ENCODE measurements around the gene BTG3. TPM values are rescaled to one million over a fixed set of nuclear protein-coding genes. Genes with fewer than 3 reads are reported as not detected.
A peak's percentile ranks its signal among the peaks of the same experiment; 100 is the strongest.

Gene BTG3
- total and polyA plus RNA-seq, 9 donors, result 16.7 to 181 (median 24.5) TPM

GRCh38 chr21:17613242-17613676 is 558 bp upstream of the BTG3 start:
- Histone ChIP-seq H3K4me1 (ENCODE audit: insufficient read depth) (peaks cover 6% of the 10 kb centered on the region), H3K36me3 (no peaks in the 10 kb centered on the region), H3K9me3 (no peaks in the 10 kb centered on the region), H3K27ac (peak overlapping the region; percentile 82 to 84), H3K4me3 (peak overlapping the region; percentile 98), H3K27me3 (no peaks in the 10 kb centered on the region)
- 9 to 15% (median 12%) methylated on average over 16 of the region's 16 CpGs for WGBS, 3 donors
- no peak for TF ChIP-seq POLR2A (IDR thresholded peaks at IDR 0.05)
- no peak for TF ChIP-seq CTCF (IDR thresholded peaks at IDR 0.05)
- no peak for TF ChIP-seq EP300 (IDR thresholded peaks at IDR 0.05)
- peak; percentile 53 to 71 (median 64) for DNase-seq
- intact Hi-C loops (cut with DNase I), result no loop called here

DNA sequence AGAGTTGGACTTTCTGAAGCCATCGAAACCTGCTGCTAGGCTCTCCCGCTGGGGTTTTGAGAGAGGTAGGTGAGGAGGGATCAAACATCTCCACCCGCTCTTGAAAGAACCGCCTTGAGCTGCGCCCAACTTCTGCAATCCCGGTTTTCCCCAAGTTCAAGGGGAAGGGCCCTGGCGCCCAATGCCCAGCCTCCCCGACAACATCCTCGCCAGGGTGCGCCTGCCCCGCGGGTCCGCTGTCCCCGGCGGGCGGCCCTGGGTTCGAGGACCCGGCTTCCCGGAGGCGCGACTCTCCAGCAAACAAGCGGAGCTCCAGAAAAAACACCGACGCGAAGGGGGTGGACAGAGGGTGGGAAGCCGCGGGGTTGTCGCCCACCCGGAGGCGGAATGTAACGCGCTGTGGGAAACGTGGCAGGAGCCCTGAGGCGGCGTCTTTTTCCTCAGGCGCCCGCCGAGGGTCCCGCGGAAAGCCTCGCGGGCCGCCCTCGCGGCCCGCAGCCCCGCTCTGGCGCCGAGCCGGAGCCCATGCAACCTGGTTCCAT is 607 bp downstream of the BTG3 start:
- no peaks in the 10 kb centered on the region for H3K27me3 ChIP-seq
- intact Hi-C loops (cut with DNase I), result no loop called here
- WGBS, 3 donors, result 0% methylated on average over 36 to 50 of the region's 50 CpGs

DNA sequence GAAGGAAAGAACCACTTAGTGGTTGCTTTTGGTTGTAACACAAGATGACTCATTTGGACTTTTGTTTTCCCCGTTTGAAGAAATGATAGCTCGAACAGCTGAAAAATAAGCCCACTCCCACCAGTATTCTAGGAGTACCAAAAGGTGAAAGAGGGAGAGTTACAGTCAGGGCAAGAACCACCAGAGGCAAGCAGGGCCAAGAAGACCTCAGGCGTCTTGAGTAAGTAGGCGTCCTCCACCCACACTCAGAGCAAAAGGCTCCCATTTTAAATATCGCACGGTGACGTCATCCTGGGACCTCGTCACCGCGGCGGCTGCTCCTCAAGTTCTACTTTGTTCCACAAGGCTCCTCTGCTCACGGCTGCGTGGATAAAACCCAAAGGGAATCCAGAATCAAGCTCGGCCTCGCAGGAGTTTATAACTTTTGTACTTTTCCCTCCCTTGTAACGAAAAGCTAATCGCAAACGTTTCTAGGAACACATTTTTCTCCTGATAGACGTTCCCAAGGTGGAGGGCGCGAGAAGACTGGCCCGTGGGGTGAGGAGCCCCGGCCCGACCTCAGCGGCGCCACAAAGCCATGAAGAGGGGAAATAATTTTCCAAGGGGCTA is 1.2 kb downstream of the BTG3 start:
- Histone ChIP-seq H3K4me1 (ENCODE audit: insufficient read depth) (peaks cover 6% of the 10 kb centered on the region), H3K27me3 (no peaks in the 10 kb centered on the region), H3K9me3 (no peaks in the 10 kb centered on the region), H3K36me3 (no peaks in the 10 kb centered on the region), H3K4me3 (peak overlapping the region; percentile 98), H3K27ac (peak overlapping the region; percentile 82 to 84)
- TF ChIP-seq CTCF (IDR thresholded peaks at IDR 0.05) (peak in 2 of 3 donors; percentile 31 to 47), EP300 (IDR thresholded peaks at IDR 0.05) (no peak)
- DNase-seq, result peak; percentile 75 to 89 (median 84)
- intact Hi-C loops (cut with DNase I), result no loop called here
- WGBS, 3 donors, result 0 to 1% (median 1%) methylated on average over 26 of the region's 26 CpGs

More for the DNA sequence above, 607 bp downstream of the BTG3 start:
- TF ChIP-seq POLR2A (IDR thresholded peaks at IDR 0.05), result no peak
- no peak for TF ChIP-seq EP300 (IDR thresholded peaks at IDR 0.05)
- no peak for TF ChIP-seq CTCF (IDR thresholded peaks at IDR 0.05)
- H3K27ac ChIP-seq, result peak overlapping the region; percentile 82 to 84
- DNase-seq, result peak; percentile 27 to 67 (median 47)
- H3K4me3 ChIP-seq, result peak overlapping the region; percentile 98
- no peaks in the 10 kb centered on the region for H3K9me3 ChIP-seq
- peaks cover 6% of the 10 kb centered on the region for H3K4me1 ChIP-seq (ENCODE audit: insufficient read depth)
- no peaks in the 10 kb centered on the region for H3K36me3 ChIP-seq

DNA sequence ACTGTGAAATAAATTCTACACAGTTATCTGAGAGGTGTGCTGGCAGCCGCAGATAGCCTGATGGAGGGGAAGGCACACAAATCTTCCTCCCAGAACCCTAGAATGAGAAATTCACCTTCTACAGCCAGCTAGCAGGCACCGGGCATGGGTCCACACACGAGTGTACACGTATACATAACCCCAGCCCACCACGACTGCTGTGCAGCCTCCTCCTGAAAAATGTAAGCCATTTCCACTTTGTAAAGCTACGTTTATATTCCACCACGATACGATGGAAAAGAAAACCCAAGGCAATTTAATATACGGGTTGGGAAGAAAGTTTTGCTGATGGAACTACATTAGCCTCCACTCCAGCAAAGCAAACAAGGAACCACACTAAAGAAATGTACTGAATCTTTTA is 1.8 kb downstream of the BTG3 start:
- Histone ChIP-seq H3K4me1 (ENCODE audit: insufficient read depth) (peaks cover 6% of the 10 kb centered on the region), H3K27ac (peak overlapping the region; percentile 82 to 84), H3K9me3 (no peaks in the 10 kb centered on the region), H3K27me3 (no peaks in the 10 kb centered on the region), H3K4me3 (peak overlapping the region; percentile 98), H3K36me3 (no peaks in the 10 kb centered on the region)
- peak in 4 of 5 donors; percentile 19 to 38 (median 32) for DNase-seq
- intact Hi-C loops (cut with DNase I), result no loop called here
- TF ChIP-seq CTCF (IDR thresholded peaks at IDR 0.05) (no peak), POLR2A (IDR thresholded peaks at IDR 0.05) (no peak), EP300 (IDR thresholded peaks at IDR 0.05) (no peak)
- WGBS, 3 donors, result 15 to 19% (median 18%) methylated on average over 9 of the region's 9 CpGs
